Measurements from ENCODE around the gene ZFAND6.

Gene ZFAND6

DNA sequence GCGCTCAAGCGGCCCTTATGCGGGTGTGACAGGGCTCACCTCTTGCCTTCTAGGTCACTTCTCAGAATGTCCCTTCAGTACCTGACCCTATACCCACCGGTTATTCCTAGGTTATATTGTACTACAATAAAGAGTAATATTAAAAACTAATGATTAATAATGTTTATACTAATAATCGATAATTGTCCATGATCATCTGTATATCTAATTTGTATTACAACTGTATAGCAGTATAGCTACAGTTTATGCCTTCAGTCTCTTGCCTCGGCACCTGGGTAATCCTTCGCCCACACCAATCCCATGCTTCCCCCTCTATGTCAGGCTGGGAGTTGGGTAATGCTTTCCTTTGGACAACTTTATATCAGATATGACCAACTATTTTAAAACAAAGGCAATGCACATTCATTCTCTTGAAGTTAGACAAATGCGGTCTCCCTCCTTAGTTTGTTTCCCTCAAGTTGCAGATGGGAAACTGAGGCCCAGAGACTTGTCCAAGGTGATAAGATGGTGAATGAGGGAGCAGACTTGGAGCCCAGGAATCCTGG, 96.8 kb downstream of the ZFAND6 start:
- TF ChIP-seq, protein P1, sequence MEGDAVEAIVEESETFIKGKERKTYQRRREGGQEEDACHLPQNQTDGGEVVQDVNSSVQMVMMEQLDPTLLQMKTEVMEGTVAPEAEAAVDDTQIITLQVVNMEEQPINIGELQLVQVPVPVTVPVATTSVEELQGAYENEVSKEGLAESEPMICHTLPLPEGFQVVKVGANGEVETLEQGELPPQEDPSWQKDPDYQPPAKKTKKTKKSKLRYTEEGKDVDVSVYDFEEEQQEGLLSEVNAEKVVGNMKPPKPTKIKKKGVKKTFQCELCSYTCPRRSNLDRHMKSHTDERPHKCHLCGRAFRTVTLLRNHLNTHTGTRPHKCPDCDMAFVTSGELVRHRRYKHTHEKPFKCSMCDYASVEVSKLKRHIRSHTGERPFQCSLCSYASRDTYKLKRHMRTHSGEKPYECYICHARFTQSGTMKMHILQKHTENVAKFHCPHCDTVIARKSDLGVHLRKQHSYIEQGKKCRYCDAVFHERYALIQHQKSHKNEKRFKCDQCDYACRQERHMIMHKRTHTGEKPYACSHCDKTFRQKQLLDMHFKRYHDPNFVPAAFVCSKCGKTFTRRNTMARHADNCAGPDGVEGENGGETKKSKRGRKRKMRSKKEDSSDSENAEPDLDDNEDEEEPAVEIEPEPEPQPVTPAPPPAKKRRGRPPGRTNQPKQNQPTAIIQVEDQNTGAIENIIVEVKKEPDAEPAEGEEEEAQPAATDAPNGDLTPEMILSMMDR (IDR thresholded peaks at IDR 0.05; ENCODE audit: low read depth, low read length) = no peak
- DNase-seq (ENCODE audit: extremely low read depth, low read depth) = no peak

DNA sequence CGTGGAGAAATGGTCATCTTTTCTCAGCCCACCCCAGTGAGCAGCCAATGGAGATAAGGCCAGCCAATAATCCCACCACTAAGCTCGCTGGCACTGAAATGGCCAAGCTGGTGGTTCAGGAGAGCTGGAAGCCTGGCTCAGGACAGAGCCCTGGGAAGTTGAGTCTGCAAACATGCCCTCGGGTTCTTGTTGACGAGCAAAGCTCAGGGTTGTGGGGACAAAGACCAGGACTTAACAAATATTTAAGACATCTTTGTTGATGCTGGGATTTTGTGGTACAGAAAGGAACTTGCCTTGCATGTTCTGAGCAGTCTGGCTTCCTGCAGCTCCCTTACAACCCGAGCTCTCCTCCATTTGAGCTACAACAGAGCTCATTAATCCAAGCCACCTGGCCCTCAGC, 97.7 kb downstream of the ZFAND6 start:
- DNase-seq (ENCODE audit: extremely low read depth, low read depth) = no peak
- TF ChIP-seq, protein P1 (IDR thresholded peaks at IDR 0.05; ENCODE audit: low read depth, low read length) = no peak

DNA sequence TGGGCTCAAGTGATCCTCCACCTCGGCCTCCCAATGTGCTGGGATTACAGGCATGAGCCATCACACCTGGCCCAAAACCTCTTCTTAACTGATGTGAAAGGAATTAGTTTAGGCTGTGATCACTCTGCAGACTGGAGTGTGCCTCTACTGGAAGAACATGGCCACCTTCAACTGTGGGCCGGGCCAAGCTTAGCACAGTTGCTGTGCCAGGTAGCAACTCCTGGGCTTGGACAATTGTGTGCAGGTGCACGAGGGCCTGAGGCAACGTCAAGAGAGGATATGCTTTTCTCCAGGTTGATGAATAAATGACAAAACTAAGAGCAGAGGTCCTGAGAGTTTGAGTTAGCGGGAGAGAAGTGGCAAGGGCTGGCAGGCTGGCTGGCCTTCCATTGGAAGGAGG, 99.8 kb downstream of the ZFAND6 start:
- no peak for DNase-seq (ENCODE audit: extremely low read depth, low read depth)
- TF ChIP-seq, protein P1 (IDR thresholded peaks at IDR 0.05; ENCODE audit: low read depth, low read length) = no peak

DNA sequence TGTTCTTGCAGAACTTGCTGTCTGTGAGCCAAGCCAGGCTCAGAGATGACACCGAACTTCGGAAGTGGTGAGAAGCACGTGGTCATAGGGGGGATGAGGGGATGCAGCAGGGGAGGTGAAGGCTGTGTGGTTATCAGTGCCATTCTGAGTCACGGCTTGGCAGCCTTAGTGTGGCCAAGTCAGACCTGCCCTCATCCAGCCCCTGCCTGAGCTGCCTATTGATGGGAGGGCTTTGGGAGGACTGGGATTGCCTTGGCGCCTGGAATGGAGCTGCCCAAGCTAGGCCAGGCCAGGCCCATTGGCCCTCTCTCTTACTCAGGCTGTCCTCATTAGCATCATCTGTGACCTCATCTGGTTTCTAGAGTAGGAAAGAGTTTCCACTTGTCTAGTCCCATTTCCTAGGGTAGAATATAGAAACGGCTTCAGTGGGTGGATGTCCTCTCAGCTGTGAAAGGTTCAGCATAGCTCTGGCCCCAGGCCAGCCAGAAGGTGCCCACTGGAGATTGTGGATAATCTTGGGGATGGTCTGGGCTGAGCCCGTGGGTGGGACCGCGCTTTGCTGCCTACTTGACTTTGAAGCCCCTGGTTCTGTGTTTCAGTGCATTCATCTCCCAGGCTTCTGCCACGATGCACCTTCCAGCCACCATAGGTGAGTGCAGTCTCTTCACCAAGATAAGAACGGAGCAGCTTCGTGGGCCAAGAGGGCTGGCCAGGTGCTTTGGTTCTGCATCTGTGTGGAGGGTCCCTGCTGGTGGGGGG, 100.5 kb downstream of the ZFAND6 start:
- TF ChIP-seq, protein P1 (IDR thresholded peaks at IDR 0.05; ENCODE audit: low read depth, low read length) = no peak
- DNase-seq (ENCODE audit: extremely low read depth, low read depth) = no peak

DNA sequence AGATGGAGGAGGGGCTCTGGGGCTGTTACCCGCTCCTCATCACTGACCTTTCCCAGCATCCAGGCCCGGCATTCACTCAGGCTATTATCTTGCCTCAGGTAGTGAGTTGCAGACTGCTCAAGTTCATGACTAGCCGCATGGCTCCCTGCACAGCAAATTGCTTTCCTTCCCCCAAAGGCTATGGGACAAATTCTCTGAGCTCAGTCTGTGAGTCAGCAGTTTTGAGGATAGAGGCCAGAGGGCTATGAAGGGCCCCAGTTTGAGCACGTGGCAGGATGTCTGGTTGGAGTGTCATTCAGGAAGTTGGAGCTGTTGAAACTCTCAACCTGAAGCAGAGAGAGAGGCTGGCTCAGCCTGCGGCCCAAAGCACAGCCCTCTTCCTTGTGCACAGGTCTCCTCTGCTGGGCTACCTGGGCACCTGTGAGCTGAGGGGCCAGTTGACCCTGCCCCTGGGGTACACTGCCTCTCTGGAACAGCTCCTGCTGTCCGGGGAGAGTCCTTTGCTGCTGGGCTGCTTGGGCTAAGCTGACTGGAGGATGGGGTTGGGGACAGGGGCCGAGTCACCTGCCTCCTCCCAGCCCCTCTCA, 101.2 kb downstream of the ZFAND6 start:
- peak; percentile 54 for DNase-seq (ENCODE audit: extremely low read depth, low read depth)
- TF ChIP-seq, protein P1 (IDR thresholded peaks at IDR 0.05; ENCODE audit: low read depth, low read length) = no peak

DNA sequence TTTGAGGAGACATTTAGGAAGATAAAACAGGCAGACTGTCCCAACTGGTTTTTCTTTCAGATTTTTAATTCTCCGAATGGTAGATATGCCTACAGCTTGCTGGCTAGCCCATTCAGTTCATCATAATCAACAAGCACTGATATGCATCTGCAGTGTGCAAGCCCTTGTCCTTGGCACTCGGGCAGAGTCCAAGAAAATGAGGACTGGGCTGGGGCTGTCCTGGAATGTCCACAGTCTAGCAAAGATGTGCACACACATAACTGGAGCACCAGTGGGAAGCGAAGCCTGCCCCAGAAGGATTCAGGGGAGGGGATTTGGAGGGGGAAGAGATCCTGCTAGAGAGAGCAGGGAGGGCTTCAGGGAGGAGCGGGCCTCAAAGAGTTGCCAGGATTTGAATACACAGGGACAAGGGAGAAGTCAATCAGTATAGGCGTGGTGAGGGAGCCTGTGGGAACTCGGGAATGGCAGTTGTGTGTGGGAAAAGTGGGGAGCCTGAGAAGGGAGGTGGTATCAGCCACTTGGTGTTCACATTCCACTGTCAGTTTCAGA, 102.1 kb downstream of the ZFAND6 start:
- no peak for DNase-seq (ENCODE audit: extremely low read depth, low read depth)
- TF ChIP-seq, protein P1 (IDR thresholded peaks at IDR 0.05; ENCODE audit: low read depth, low read length) = no peak

DNA sequence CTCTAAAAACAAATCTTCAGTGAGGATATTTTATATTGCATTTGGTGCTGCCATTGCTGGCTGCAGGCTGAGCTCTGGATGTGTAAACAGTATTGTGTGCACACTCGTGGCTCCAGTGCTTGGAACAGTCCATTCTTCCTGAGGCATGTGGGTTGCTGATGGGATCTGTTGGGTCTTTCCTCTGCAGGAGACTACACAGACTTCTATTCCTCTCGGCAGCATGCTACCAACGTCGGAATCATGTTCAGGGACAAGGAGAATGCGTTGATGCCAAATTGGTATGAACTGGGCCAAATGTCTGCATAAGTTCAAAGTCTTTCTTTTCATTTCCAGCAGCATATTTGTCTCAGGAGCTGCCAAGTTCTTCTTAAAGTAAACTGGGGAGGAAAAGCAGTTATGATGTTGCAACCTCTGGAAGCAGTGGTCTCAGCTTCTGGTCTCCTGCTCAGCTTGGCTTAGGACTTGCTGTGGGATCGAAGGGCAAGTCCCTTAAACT, 102.6 kb downstream of the ZFAND6 start:
- DNase-seq (ENCODE audit: extremely low read depth, low read depth) = peak; percentile 25
- TF ChIP-seq, protein P1 (IDR thresholded peaks at IDR 0.05; ENCODE audit: low read depth, low read length) = no peak
